ENCODE data around the gene ATL2. TPM values are rescaled to one million over a fixed set of nuclear protein-coding genes. Genes with fewer than 3 reads are reported as not detected.

Gene ATL2
- total and polyA plus RNA-seq, 2 donors (not counting 3 experiments of a cell fraction or from before 2014, with no cell fraction given), result 23.9 to 45.5 TPM

GRCh38 chr2:38274286-38275276 lies 102.5 kb downstream of the ATL2 start:
- H3K4me3 ChIP-seq (replicated peaks in 1 of 3; ENCODE audit: insufficient read depth in 1 of 3, low read depth in 1 of 3, low read length in 3 of 3), result no peak overlapping the region
- peak; percentile 73 for FAIRE-seq
- H3K4me2 ChIP-seq (ENCODE audit: insufficient read depth, low read length), result no peak overlapping the region
- H3K27ac ChIP-seq (ENCODE audit: insufficient read depth, low read depth, low read length), result no peak overlapping the region
- H3K27me3 ChIP-seq (ENCODE audit: control insufficient read depth in 2 of 2, insufficient read depth in 2 of 2, low read length in 2 of 2), result no peaks in the 10 kb centered on the region
- TF ChIP-seq CTCF (IDR thresholded peaks at IDR 0.05; ENCODE audit: extremely low read depth in 1 of 2, insufficient read depth in 1 of 2, low read depth in 1 of 2, low read length in 2 of 2), result peak; percentile 34 to 39
- TF ChIP-seq MYC (IDR thresholded peaks at IDR 0.05; ENCODE audit: low read depth, low read length), result no peak
- no peak for TF ChIP-seq EZH2 (IDR thresholded peaks at IDR 0.05; ENCODE audit: borderline replicate concordance, low read depth, low read length, severe bottlenecking)
- TF ChIP-seq MAX (IDR thresholded peaks at IDR 0.05; ENCODE audit: insufficient read depth, insufficient read length), result no peak
- TF ChIP-seq POLR2A (IDR thresholded peaks at IDR 0.05; ENCODE audit: low read depth, low read length), result no peak
- no peaks in the 10 kb centered on the region for H3K9me1 ChIP-seq (replicated peaks; ENCODE audit: control insufficient read depth, extremely low read depth, insufficient read depth, low read length)
- no peaks in the 10 kb centered on the region for H4K20me1 ChIP-seq (replicated peaks; ENCODE audit: control insufficient read depth, extremely low read depth, insufficient read depth, low read length)
- ChIA-PET POLR2A (interaction anchor here (0.7 kb wide), 2 partner anchors 441 to 884 kb away, joined by 6 to 9 read pairs; no protein-coding TSS in a partner anchor), CTCF (interaction anchor here (0.6 to 4.0 kb wide), 62 partner anchors 9 to 1496 kb away, joined by 3 to 78 read pairs (median 4); partner anchors contain the start of genes CYP1B1, PRKD3 and RMDN2)
- peak; percentile 77 for DNase-seq (ENCODE audit: low read depth, low spot score)
- H3K36me3 ChIP-seq (ENCODE audit: control insufficient read depth in 2 of 2, extremely low read depth in 1 of 2, insufficient read depth in 2 of 2, low read length in 2 of 2), result no peaks in the 10 kb centered on the region
- H3K9me3 ChIP-seq (replicated peaks; ENCODE audit: control insufficient read depth, insufficient read depth, low read length), result no peaks in the 10 kb centered on the region
- no peak overlapping the region for H2AFZ ChIP-seq (ENCODE audit: low read depth, low read length)
- no TSS peak for BruUV-seq (replicated peaks)
- no peaks in the 10 kb centered on the region for H3K4me1 ChIP-seq (ENCODE audit: control insufficient read depth, extremely low read depth, insufficient read depth, low read length)
- intact Hi-C loops (cut with micrococcal nuclease) (loop anchor here (1.0 to 10.0 kb wide), 6 partner anchors 159 to 877 kb away; partner anchors contain the start of gene CYP1B1), dilution Hi-C loops (cut with MboI; ENCODE audit: extremely low pct_ligation_motif_present, low sequenced_read_pairs) (no loop called here)
- H3K79me2 ChIP-seq (ENCODE audit: control insufficient read depth, insufficient read depth, low read length), result no peaks in the 10 kb centered on the region
- H3K9ac ChIP-seq (replicated peaks; ENCODE audit: extremely low read depth, insufficient read depth, low read length), result no peak overlapping the region
